Superior temporal gyrus (tissue), 1 donor: ENCODE measurements around the gene LIMCH1.

ENCODE experiments used
- DNase-seq: peaks from one replicate; pipeline ENCODE4 v3.0.0-alpha.2; 2016; ENCODE audit errors: extremely low spot score

The LIMCH1 gene

GRCh38 chr4:41528512-41529205 lies 9.3 kb upstream of the LIMCH1 start:
- no peak for DNase-seq

GRCh38 chr4:41530741-41531140 lies 7.2 kb upstream of the LIMCH1 start:
- DNase-seq, result no peak

- DNase-seq, result no peak
Measured at GRCh38 chr4:41532336-41532735, 5.6 kb upstream of the LIMCH1 start.

- DNase-seq, result no peak
Measured at GRCh38 chr4:41532882-41533281, 5.1 kb upstream of the LIMCH1 start.

GRCh38 chr4:41533680-41534079 lies 4.3 kb upstream of the LIMCH1 start:
- DNase-seq, result no peak

GRCh38 chr4:41534404-41534803 lies 3.6 kb upstream of the LIMCH1 start:
- DNase-seq, result no peak

GRCh38 chr4:41535911-41536371 lies 2.0 kb upstream of the LIMCH1 start:
- DNase-seq, result no peak

- no peak for DNase-seq
Measured at GRCh38 chr4:41537292-41537890, 566 bp upstream of the LIMCH1 start.

GRCh38 chr4:41538887-41539498 lies 1.0 kb downstream of the LIMCH1 start:
- peak; percentile 73 for DNase-seq

GRCh38 chr4:41539711-41540110 lies 1.8 kb downstream of the LIMCH1 start:
- DNase-seq, result no peak

- DNase-seq, result no peak
Measured at GRCh38 chr4:41540687-41541086, 2.7 kb downstream of the LIMCH1 start.

GRCh38 chr4:41541687-41542094 lies 3.7 kb downstream of the LIMCH1 start:
- peak; percentile 59 for DNase-seq

- no peak for DNase-seq
Measured at GRCh38 chr4:41542526-41543275, 4.7 kb downstream of the LIMCH1 start.

GRCh38 chr4:41545238-41545637 lies 7.3 kb downstream of the LIMCH1 start:
- DNase-seq, result peak; percentile 60

GRCh38 chr4:41546638-41547037 lies 8.7 kb downstream of the LIMCH1 start:
- no peak for DNase-seq

GRCh38 chr4:41548305-41548880 lies 10.4 kb downstream of the LIMCH1 start:
- no peak for DNase-seq

GRCh38 chr4:41549478-41549877 lies 11.5 kb downstream of the LIMCH1 start:
- no peak for DNase-seq

GRCh38 chr4:41550308-41550707 lies 12.4 kb downstream of the LIMCH1 start:
- DNase-seq, result no peak

- DNase-seq, result no peak
Measured at GRCh38 chr4:41551536-41551935, 13.6 kb downstream of the LIMCH1 start.

GRCh38 chr4:41554905-41555304 lies 16.9 kb downstream of the LIMCH1 start:
- no peak for DNase-seq

GRCh38 chr4:41556526-41556925 lies 18.6 kb downstream of the LIMCH1 start:
- DNase-seq, result no peak

GRCh38 chr4:41559940-41560516 lies 22.1 kb downstream of the LIMCH1 start:
- no peak for DNase-seq
